Mesangial cell (primary cell): ENCODE results near the gene WDR75. TPM values are rescaled to one million over a fixed set of nuclear protein-coding genes. Genes with fewer than 3 reads are reported as not detected.

Source experiments
- total RNA-seq: library from RNA; depleted of rRNA; stranded (reverse); fragments of >200 nt; gene quantifications from 2 replicates; pipeline ENCODE4 v1.2.3, GENCODE V29; 2015

The WDR75 gene
- total RNA-seq = 20.2 and 30.1 TPM in 2 replicates

DNA sequence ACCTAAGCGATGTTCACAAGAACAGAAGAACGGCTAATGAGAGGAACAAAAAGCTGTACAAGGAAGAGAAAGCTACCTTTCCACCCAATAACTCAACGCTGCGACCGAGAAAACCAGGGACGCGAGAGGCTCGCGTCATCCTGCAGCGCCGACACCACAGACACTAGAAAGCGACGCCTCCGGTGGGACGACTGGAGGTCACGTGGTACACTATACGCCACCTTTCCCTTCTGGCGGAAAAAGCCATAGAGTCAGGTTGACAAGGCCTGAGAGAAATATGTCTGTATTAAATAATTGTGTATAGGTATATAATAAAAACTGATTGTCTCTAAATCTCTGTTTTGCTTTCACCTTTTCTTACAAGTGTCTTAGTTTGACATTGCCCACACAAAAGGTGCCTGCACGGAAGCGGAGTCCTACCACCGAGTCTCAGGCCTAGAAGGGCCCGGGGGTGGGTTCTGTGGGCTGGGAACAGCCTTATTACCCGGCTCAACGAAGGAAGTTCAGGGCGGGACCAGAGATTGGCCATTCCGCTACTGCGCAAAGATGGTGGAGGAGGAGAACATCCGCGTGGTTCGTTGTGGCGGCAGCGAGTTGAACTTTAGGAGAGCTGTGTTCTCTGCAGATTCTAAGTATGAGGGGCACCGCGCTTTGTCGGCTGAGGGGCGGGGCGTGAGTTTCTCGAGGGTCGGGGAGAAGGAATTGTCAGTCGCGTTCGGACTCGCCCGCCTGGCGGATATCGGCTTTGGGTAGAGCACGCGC, at the start of gene WDR75:
TSS of gene WDR75 (plus strand) at position 528 of the 762 bp plus-strand sequence. CDS start at position 547, 19 bp downstream.

Other genes with a start within 250 kb of the WDR75 start
- 2.6 and 12.3 TPM in 2 replicates for gene SLC40A1, start 139.3 kb downstream of the WDR75 start, total RNA-seq
- gene ASNSD1, start 220.0 kb downstream of the WDR75 start, total RNA-seq = 16.6 and 21.8 TPM in 2 replicates
- gene ANKAR, start 233.2 kb downstream of the WDR75 start, total RNA-seq = 0.49 and 4.8 TPM in 2 replicates